ENCODE results near the gene C2.

C2 gene

GRCh38 chr6:31896856-31897611 is 30.5 kb upstream of the C2 start:
- no peak for DNase-seq
- in situ Hi-C loops (cut with HindIII; ENCODE audit: low pct_ligation_motif_present, low sequenced_read_pairs), result no loop called here
- no peaks in the 10 kb centered on the region for H3K27me3 ChIP-seq (replicated peaks)
- H3K4me3 ChIP-seq (ENCODE audit: low read depth, low read length), result peak overlapping the region; percentile 89
- no peak overlapping the region for H3K27ac ChIP-seq
- TF ChIP-seq, protein P1, sequence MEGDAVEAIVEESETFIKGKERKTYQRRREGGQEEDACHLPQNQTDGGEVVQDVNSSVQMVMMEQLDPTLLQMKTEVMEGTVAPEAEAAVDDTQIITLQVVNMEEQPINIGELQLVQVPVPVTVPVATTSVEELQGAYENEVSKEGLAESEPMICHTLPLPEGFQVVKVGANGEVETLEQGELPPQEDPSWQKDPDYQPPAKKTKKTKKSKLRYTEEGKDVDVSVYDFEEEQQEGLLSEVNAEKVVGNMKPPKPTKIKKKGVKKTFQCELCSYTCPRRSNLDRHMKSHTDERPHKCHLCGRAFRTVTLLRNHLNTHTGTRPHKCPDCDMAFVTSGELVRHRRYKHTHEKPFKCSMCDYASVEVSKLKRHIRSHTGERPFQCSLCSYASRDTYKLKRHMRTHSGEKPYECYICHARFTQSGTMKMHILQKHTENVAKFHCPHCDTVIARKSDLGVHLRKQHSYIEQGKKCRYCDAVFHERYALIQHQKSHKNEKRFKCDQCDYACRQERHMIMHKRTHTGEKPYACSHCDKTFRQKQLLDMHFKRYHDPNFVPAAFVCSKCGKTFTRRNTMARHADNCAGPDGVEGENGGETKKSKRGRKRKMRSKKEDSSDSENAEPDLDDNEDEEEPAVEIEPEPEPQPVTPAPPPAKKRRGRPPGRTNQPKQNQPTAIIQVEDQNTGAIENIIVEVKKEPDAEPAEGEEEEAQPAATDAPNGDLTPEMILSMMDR (IDR thresholded peaks at IDR 0.05; ENCODE audit: low read depth, low read length, missing control alignments), result no peak
- H3K36me3 ChIP-seq (replicated peaks), result peaks cover 10% of the 10 kb centered on the region

GRCh38 chr6:31897612-31898382 is 29.7 kb upstream of the C2 start, which contains the start of gene EHMT2:
EHMT2 (minus strand) TSS chr6:31897698; CDS start chr6:31897677, 21 bp downstream.
- H3K27me3 ChIP-seq (replicated peaks), result no peaks in the 10 kb centered on the region
- in situ Hi-C loops (cut with HindIII; ENCODE audit: low pct_ligation_motif_present, low sequenced_read_pairs), result no loop called here
- TF ChIP-seq, protein P1 (IDR thresholded peaks at IDR 0.05; ENCODE audit: low read depth, low read length, missing control alignments), result no peak
- peak; percentile 52 for DNase-seq
- H3K27ac ChIP-seq, result no peak within 1 kb of the TSS
- H3K4me3 ChIP-seq (ENCODE audit: low read depth, low read length), result peak within 1 kb of the TSS; percentile 89
- H3K36me3 ChIP-seq (replicated peaks), result peaks cover 2% of the 10 kb centered on the region

- in situ Hi-C loops (cut with HindIII; ENCODE audit: low pct_ligation_motif_present, low sequenced_read_pairs), result no loop called here
- Histone ChIP-seq H3K27ac (no peak overlapping the region), H3K4me3 (ENCODE audit: low read depth, low read length) (peak overlapping the region; percentile 89), H3K27me3 (replicated peaks) (no peaks in the 10 kb centered on the region), H3K36me3 (replicated peaks) (peaks cover 1% of the 10 kb centered on the region)
- TF ChIP-seq, protein P1 (IDR thresholded peaks at IDR 0.05; ENCODE audit: low read depth, low read length, missing control alignments), result no peak
- no peak for DNase-seq
These were observed 29.0 kb upstream of the C2 start for GRCh38 chr6:31898383-31899011.

DNA sequence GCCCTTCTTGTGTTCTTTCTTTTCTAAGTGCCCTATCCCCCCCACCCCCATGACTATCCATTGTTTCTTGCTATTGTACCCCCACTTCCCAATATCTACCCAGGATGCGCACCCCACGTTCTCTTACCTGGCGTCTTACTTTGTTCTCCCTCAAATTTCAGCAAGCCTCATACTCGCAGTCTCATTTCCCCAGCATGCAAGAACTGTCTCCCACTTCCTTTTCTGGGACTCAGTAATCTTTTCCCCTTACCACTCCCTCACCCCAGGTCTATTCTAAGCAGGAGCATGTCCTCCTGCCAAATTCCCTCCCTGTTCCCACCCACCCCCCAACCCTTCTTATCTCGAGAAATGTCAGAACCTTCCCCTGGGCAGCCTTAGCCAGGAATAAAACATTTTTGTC is 28.3 kb upstream of the C2 start:
- in situ Hi-C loops (cut with HindIII; ENCODE audit: low pct_ligation_motif_present, low sequenced_read_pairs), result no loop called here
- Histone ChIP-seq H3K36me3 (replicated peaks) (no peaks in the 10 kb centered on the region), H3K27me3 (replicated peaks) (no peaks in the 10 kb centered on the region), H3K4me3 (ENCODE audit: low read depth, low read length) (no peak overlapping the region), H3K27ac (no peak overlapping the region)
- no peak for DNase-seq
- TF ChIP-seq, protein P1 (IDR thresholded peaks at IDR 0.05; ENCODE audit: low read depth, low read length, missing control alignments), result no peak

GRCh38 chr6:31899882-31900722 is 27.4 kb upstream of the C2 start:
- no peaks in the 10 kb centered on the region for H3K27me3 ChIP-seq (replicated peaks)
- TF ChIP-seq, protein P1 (IDR thresholded peaks at IDR 0.05; ENCODE audit: low read depth, low read length, missing control alignments), result no peak
- in situ Hi-C loops (cut with HindIII; ENCODE audit: low pct_ligation_motif_present, low sequenced_read_pairs), result no loop called here
- no peaks in the 10 kb centered on the region for H3K36me3 ChIP-seq (replicated peaks)
- no peak overlapping the region for H3K4me3 ChIP-seq (ENCODE audit: low read depth, low read length)
- no peak overlapping the region for H3K27ac ChIP-seq
- DNase-seq, result no peak

Measured in brain microvascular endothelial cell (primary cell).